Tibial nerve (tissue), 3 donors: ENCODE data around the gene CKM.

Experiments used
- POLR2A ChIP-seq, 2 donors: fragments of 450-650 bp; IDR thresholded peaks; one replicate each; pipeline ENCODE4 v1.6.1; 2017; ENCODE audit warnings: antibody characterized with exemption in 2 of 2, mild to moderate bottlenecking in 2 of 2, moderate library complexity in 2 of 2
- TF ChIP-seq, protein P1 (sequence below), 5 experiments: fragments of 200-600 bp in 3 of 5; fragments of 450-650 bp in 2 of 5; sonication (generic) in 3 of 5; IDR thresholded peaks; one replicate each; pipeline ENCODE4 v1.5.1; 2016 to 2019; ENCODE audit warnings: antibody characterized with exemption in 5 of 5, mild to moderate bottlenecking in 3 of 5, moderate library complexity in 2 of 5

DNA sequence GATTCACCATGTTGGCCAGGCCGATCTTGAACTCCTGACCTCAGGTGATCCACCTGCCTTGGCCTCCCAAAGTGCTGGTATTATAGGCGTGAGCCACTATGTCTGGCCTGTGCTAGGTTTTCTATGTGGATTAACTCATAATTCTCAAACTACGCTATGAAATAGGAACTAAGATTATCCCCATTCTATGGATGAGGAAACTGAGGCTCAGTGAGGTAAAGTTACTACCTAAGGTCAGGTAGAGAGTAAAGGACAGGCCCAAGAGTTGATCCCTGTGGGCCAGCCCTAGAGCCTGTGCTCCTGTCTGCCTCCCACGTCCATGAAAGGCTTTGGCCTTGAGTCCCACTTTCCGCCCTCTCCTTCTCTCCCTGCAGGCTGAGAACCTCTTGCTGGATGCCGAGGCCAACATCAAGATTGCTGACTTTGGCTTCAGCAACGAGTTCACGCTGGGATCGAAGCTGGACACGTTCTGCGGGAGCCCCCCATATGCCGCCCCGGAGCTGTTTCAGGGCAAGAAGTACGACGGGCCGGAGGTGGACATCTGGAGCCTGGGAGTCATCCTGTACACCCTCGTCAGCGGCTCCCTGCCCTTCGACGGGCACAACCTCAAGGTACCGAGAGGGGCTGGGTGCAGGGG is 51.5 kb downstream of the CKM start:
- TF ChIP-seq, protein P1, sequence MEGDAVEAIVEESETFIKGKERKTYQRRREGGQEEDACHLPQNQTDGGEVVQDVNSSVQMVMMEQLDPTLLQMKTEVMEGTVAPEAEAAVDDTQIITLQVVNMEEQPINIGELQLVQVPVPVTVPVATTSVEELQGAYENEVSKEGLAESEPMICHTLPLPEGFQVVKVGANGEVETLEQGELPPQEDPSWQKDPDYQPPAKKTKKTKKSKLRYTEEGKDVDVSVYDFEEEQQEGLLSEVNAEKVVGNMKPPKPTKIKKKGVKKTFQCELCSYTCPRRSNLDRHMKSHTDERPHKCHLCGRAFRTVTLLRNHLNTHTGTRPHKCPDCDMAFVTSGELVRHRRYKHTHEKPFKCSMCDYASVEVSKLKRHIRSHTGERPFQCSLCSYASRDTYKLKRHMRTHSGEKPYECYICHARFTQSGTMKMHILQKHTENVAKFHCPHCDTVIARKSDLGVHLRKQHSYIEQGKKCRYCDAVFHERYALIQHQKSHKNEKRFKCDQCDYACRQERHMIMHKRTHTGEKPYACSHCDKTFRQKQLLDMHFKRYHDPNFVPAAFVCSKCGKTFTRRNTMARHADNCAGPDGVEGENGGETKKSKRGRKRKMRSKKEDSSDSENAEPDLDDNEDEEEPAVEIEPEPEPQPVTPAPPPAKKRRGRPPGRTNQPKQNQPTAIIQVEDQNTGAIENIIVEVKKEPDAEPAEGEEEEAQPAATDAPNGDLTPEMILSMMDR (IDR thresholded peaks at IDR 0.05): no peak
- TF ChIP-seq POLR2A (IDR thresholded peaks at IDR 0.05): no peak
